Esophagus muscularis mucosa (tissue), 3 donors: ENCODE measurements around the gene NFAM1.

Experiments
- POLR2A ChIP-seq: fragments of 450-650 bp; IDR thresholded peaks from one replicate; pipeline ENCODE4 v1.6.1; 2017; ENCODE audit warnings: antibody characterized with exemption, moderate library complexity, mild to moderate bottlenecking, low read depth
- TF ChIP-seq, protein P1 (sequence below), 3 experiments: fragments of 200-600 bp in 2 of 3; fragments of 450-650 bp in 1 of 3; sonication (generic) in 2 of 3; IDR thresholded peaks; one replicate each; pipeline ENCODE4 v1.5.1; 2017 to 2019; ENCODE audit warnings: antibody characterized with exemption in 3 of 3, mild to moderate bottlenecking in 2 of 3, moderate library complexity in 1 of 3

DNA sequence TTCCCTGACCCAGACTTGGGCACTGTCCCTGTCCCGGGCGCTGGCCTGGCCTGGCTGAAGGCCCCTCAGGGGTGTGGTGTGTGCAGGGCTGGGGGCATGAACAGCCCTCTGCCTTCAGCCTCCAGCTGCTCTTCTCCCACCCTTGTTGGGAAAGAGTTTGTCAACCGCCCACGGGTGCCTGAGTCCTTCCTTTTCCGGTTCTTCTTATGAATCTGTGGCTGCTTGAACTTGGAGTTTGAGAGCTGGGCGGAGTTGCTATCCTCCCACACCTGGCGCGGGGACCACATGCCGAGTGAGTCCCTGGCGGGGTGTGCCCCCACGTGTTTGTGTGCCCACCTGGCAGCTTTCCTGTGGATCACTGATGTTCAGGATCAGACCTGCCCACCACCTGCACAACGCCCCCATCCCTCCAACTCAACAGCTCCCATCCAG lies 13.4 kb downstream of the NFAM1 start:
- TF ChIP-seq, protein P1, sequence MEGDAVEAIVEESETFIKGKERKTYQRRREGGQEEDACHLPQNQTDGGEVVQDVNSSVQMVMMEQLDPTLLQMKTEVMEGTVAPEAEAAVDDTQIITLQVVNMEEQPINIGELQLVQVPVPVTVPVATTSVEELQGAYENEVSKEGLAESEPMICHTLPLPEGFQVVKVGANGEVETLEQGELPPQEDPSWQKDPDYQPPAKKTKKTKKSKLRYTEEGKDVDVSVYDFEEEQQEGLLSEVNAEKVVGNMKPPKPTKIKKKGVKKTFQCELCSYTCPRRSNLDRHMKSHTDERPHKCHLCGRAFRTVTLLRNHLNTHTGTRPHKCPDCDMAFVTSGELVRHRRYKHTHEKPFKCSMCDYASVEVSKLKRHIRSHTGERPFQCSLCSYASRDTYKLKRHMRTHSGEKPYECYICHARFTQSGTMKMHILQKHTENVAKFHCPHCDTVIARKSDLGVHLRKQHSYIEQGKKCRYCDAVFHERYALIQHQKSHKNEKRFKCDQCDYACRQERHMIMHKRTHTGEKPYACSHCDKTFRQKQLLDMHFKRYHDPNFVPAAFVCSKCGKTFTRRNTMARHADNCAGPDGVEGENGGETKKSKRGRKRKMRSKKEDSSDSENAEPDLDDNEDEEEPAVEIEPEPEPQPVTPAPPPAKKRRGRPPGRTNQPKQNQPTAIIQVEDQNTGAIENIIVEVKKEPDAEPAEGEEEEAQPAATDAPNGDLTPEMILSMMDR (IDR thresholded peaks at IDR 0.05): no peak
- TF ChIP-seq POLR2A: no peak
